H1 (cell line): ENCODE measurements around the gene GPM6B. TPM values are rescaled to one million over a fixed set of nuclear protein-coding genes. Genes with fewer than 3 reads are reported as not detected.

Source experiments
- BACH1 ChIP-seq: IDR thresholded peaks from 2 replicates; pipeline ENCODE4 v1.6.1; 2012; ENCODE audit warnings: low read length, improper control_type of control experiment
- EGR1 ChIP-seq: IDR thresholded peaks from 2 replicates; pipeline ENCODE4 v1.6.1; 2011; ENCODE audit warnings: low read depth, low read length, borderline replicate concordance
- KDM1A ChIP-seq: fragments of 200-600, 300-600 bp; sonication (generic); IDR thresholded peaks from 2 replicates; pipeline ENCODE4 v1.7.1; 2016; ENCODE audit warnings: mild to moderate bottlenecking, low read length, borderline replicate concordance
- NANOG ChIP-seq: IDR thresholded peaks from 2 replicates; pipeline ENCODE4 v1.6.1; 2011; ENCODE audit warnings: low read length, low read depth, mild to moderate bottlenecking, inconsistent platforms; ENCODE audit not compliant: insufficient read depth, poor library complexity, severe bottlenecking
- POLR2A ChIP-seq, 2 experiments: IDR thresholded peaks; 1 replicate in 1 of 2; 2 replicates in 1 of 2; pipeline ENCODE4 v1.6.1; 2011; ENCODE audit warnings: low read depth in 2 of 2, low read length in 2 of 2, mild to moderate bottlenecking in 2 of 2; ENCODE audit errors: control extremely low read depth in 1 of 2
- SP1 ChIP-seq: IDR thresholded peaks from 2 replicates; pipeline ENCODE4 v1.6.1; 2011; ENCODE audit warnings: low read depth, low read length
- TAF7 ChIP-seq: optimal IDR thresholded peaks from 2 replicates; pipeline ENCODE3; 2011; ENCODE audit warnings: low read depth, mild to moderate bottlenecking, inconsistent platforms, low read length, moderate library complexity, borderline replicate concordance
- TBP ChIP-seq: IDR thresholded peaks from 2 replicates; pipeline ENCODE4 v1.6.1; 2011; ENCODE audit warnings: low read depth, low read length, improper control_type of control experiment
- TCF12 ChIP-seq: IDR thresholded peaks from 2 replicates; pipeline ENCODE4 v1.6.1; 2011; ENCODE audit warnings: low read depth, mild to moderate bottlenecking, low read length
- polyA plus RNA-seq, 7 experiments: library from polyadenylated mRNA; depleted of rRNA in 3 of 7; stranded (reverse) in 5 of 7; unstranded in 2 of 7; fragments of >200 nt in 5 of 7; fragments of 200-250 nt in 2 of 7; gene quantifications; 1 replicate in 5 of 7; 2 replicates in 1 of 7; 4 replicates in 1 of 7; pipeline versions ENCODE4 v1.2.1 to v1.2.3, GENCODE V29; 2011 to 2013; ENCODE audit warnings: missing spikeins in 2 of 7, mixed read lengths in 2 of 7
- total RNA-seq: library from RNA; stranded (reverse); fragmentation: NEBNext Ultra II Directional; extraction: Animal tissue kit (Norgen Biotek cat#: 25700); gene quantifications from 2 replicates; pipeline ENCODE4 v1.2.1, GENCODE V29; 2021

The GPM6B gene
- total and polyA plus RNA-seq, 2 of the 8 experiments (the other 6 are each of a cell fraction or from before 2014, with no cell fraction given), result 132 to 175 TPM

- TF ChIP-seq TBP, result no peak
- TF ChIP-seq SP1, result no peak
- TF ChIP-seq NANOG, result no peak
- no peak for TF ChIP-seq KDM1A
- no peak for TF ChIP-seq EGR1
- TF ChIP-seq BACH1, result no peak
- no peak for TF ChIP-seq TAF7
- TF ChIP-seq POLR2A (IDR thresholded peaks at IDR 0.05; ENCODE audit: control extremely low read depth in 1 of 2, low read depth in 2 of 2, low read length in 2 of 2), result no peak
- TF ChIP-seq TCF12, result no peak
Observed at GRCh38 chrX:13798184-13798583, 18.7 kb downstream of the GPM6B start (continued).
